C4-2B (cell line): ENCODE results near the gene PTPRT.

ENCODE experiments used
- CTCF ChIP-seq: fragments of 450-650 bp; conservative IDR thresholded peaks from 2 replicates; pipeline ENCODE4 v1.5.1; 2017; ENCODE audit warnings: mild to moderate bottlenecking
- ZFX ChIP-seq: fragments of 450-650 bp; IDR thresholded peaks from 2 replicates; pipeline ENCODE4 v1.6.1; 2017

GRCh38 chr20:42447270-42447669 lies 742.4 kb downstream of the PTPRT start:
- TF ChIP-seq CTCF (no peak), ZFX (no peak)
